H1 (cell line): ENCODE data around the gene DYRK1B.

Experiments used
- CHD2 ChIP-seq: IDR thresholded peaks from 2 replicates; pipeline ENCODE4 v1.6.1; 2012; ENCODE audit warnings: low read length, improper control_type of control experiment
- CREB1 ChIP-seq: IDR thresholded peaks from 2 replicates; pipeline ENCODE4 v1.6.1; 2012; ENCODE audit warnings: inconsistent platforms
- EP300 ChIP-seq, 2 experiments: IDR thresholded peaks; 1 replicate in 1 of 2; 2 replicates in 1 of 2; pipeline ENCODE4 v1.6.1; 2011 to 2012; ENCODE audit warnings: low read depth in 2 of 2, low read length in 2 of 2, mild to moderate bottlenecking in 2 of 2, borderline replicate concordance in 1 of 2, inconsistent platforms in 1 of 2, moderate library complexity in 1 of 2
- EZH2 ChIP-seq: fragments of 200-600 bp; sonication (generic); IDR thresholded peaks from 2 replicates; pipeline ENCODE4 v1.7.1; 2012; ENCODE audit warnings: low read depth, mild to moderate bottlenecking, moderate library complexity, low read length, inconsistent platforms; ENCODE audit not compliant: severe bottlenecking
- HDAC6 ChIP-seq: IDR thresholded peaks from one replicate; pipeline ENCODE4 v1.7.1; 2012; ENCODE audit warnings: low read depth, mild to moderate bottlenecking, inconsistent platforms, low read length, moderate library complexity
- MAFK ChIP-seq: IDR thresholded peaks from 2 replicates; pipeline ENCODE4 v1.6.1; 2012; ENCODE audit warnings: low read depth, mild to moderate bottlenecking, improper control_type of control experiment, low read length
- POLR2A ChIP-seq, 2 experiments: IDR thresholded peaks; 1 replicate in 1 of 2; 2 replicates in 1 of 2; pipeline ENCODE4 v1.6.1; 2011; ENCODE audit warnings: low read depth in 2 of 2, low read length in 2 of 2, mild to moderate bottlenecking in 2 of 2; ENCODE audit errors: control extremely low read depth in 1 of 2
- POLR2AphosphoS5 ChIP-seq: IDR thresholded peaks from 2 replicates; pipeline ENCODE4 v1.6.1; 2011; ENCODE audit warnings: low read depth, low read length
- SP1 ChIP-seq: IDR thresholded peaks from 2 replicates; pipeline ENCODE4 v1.6.1; 2011; ENCODE audit warnings: low read depth, low read length
- TAF1 ChIP-seq: IDR thresholded peaks from 2 replicates; pipeline ENCODE4 v1.6.1; 2011; ENCODE audit warnings: mild to moderate bottlenecking, low read depth, low read length
- YY1 ChIP-seq: IDR thresholded peaks from 2 replicates; pipeline ENCODE4 v1.6.1; 2011; ENCODE audit warnings: low read depth, mild to moderate bottlenecking, low read length
- ZNF274 ChIP-seq: IDR thresholded peaks from 2 replicates; pipeline ENCODE4 v1.7.0; 2012; ENCODE audit warnings: low read length, borderline replicate concordance; ENCODE audit errors: extremely low read depth
- TF ChIP-seq, protein P1 (sequence below), 3 experiments: IDR thresholded peaks; 1 replicate in 2 of 3; 2 replicates in 1 of 3; pipeline versions ENCODE4 v1.5.1 to v1.6.1; 2011; ENCODE audit warnings: low read length in 3 of 3, mild to moderate bottlenecking in 3 of 3, inconsistent platforms in 2 of 3, low read depth in 1 of 3, moderate library complexity in 1 of 3; ENCODE audit not compliant: insufficient read depth in 1 of 3; ENCODE audit errors: control extremely low read depth in 1 of 3
- TF ChIP-seq, protein P2 (sequence below): IDR thresholded peaks from 2 replicates; pipeline ENCODE4 v1.6.1; 2012; ENCODE audit warnings: inconsistent platforms

- TF ChIP-seq, protein P1, sequence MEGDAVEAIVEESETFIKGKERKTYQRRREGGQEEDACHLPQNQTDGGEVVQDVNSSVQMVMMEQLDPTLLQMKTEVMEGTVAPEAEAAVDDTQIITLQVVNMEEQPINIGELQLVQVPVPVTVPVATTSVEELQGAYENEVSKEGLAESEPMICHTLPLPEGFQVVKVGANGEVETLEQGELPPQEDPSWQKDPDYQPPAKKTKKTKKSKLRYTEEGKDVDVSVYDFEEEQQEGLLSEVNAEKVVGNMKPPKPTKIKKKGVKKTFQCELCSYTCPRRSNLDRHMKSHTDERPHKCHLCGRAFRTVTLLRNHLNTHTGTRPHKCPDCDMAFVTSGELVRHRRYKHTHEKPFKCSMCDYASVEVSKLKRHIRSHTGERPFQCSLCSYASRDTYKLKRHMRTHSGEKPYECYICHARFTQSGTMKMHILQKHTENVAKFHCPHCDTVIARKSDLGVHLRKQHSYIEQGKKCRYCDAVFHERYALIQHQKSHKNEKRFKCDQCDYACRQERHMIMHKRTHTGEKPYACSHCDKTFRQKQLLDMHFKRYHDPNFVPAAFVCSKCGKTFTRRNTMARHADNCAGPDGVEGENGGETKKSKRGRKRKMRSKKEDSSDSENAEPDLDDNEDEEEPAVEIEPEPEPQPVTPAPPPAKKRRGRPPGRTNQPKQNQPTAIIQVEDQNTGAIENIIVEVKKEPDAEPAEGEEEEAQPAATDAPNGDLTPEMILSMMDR (IDR thresholded peaks at IDR 0.05; ENCODE audit: control extremely low read depth in 1 of 3, insufficient read depth in 1 of 3, low read depth in 1 of 3, low read length in 3 of 3) = no peak
- no peak for TF ChIP-seq SP1
- no peak for TF ChIP-seq MAFK
- no peak for TF ChIP-seq ZNF274
- no peak for TF ChIP-seq TAF1
- no peak for TF ChIP-seq EP300 (IDR thresholded peaks at IDR 0.05; ENCODE audit: borderline replicate concordance in 1 of 2, low read depth in 2 of 2, low read length in 2 of 2)
- TF ChIP-seq, protein P2, sequence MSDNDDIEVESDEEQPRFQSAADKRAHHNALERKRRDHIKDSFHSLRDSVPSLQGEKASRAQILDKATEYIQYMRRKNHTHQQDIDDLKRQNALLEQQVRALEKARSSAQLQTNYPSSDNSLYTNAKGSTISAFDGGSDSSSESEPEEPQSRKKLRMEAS = no peak
- TF ChIP-seq CREB1 = no peak
- TF ChIP-seq EZH2 = no peak
- no peak for TF ChIP-seq YY1
- no peak for TF ChIP-seq HDAC6
- TF ChIP-seq POLR2AphosphoS5 = no peak
- no peak for TF ChIP-seq CHD2
- TF ChIP-seq POLR2A (IDR thresholded peaks at IDR 0.05; ENCODE audit: control extremely low read depth in 1 of 2, low read depth in 2 of 2, low read length in 2 of 2) = no peak
Measured at GRCh38 chr19:39838569-39838968, 4.6 kb upstream of the DYRK1B start.
